Spleen (tissue), 11 donors: Measurements from ENCODE around the gene XDH. TPM values are rescaled to one million over a fixed set of nuclear protein-coding genes. Genes with fewer than 3 reads are reported as not detected.

ENCODE experiments used
- DNase-seq: peaks from one replicate; pipeline ENCODE4 v3.0.0-alpha.2; 2020
- H3K27ac ChIP-seq, 8 donors: fragments of 200-600 bp; sonication (generic) in 7 of 8; 1 replicate in 4 of 8; 2 replicates in 4 of 8; pipeline versions ENCODE4 v1.5.0 to v1.8.0; 2016 to 2021; ENCODE audit warnings: inconsistent platforms in 4 of 8, mild to moderate bottlenecking in 4 of 8, moderate library complexity in 1 of 8
- H3K27me3 ChIP-seq, 7 donors: fragments of 200-600 bp; sonication (generic) in 6 of 7; replicated peaks in 1 of 7; 1 replicate in 4 of 7; 2 replicates in 3 of 7; pipeline versions ENCODE4 v1.5.0 to v1.8.0; 2016 to 2021; ENCODE audit warnings: inconsistent platforms in 3 of 7, mild to moderate bottlenecking in 1 of 7
- H3K36me3 ChIP-seq, 6 donors: fragments of 200-600 bp; sonication (generic) in 5 of 6; 1 replicate in 4 of 6; 2 replicates in 2 of 6; pipeline versions ENCODE4 v1.5.0 to v1.8.0; 2016 to 2021; ENCODE audit warnings: inconsistent platforms in 2 of 6
- H3K4me1 ChIP-seq, 6 donors: fragments of 200-600 bp; sonication (generic) in 5 of 6; 1 replicate in 3 of 6; 2 replicates in 3 of 6; pipeline versions ENCODE4 v1.5.0 to v1.8.0; 2016 to 2021; ENCODE audit warnings: inconsistent platforms in 3 of 6
- H3K4me3 ChIP-seq, 8 donors: fragments of 200-600 bp; sonication (generic) in 7 of 8; 1 replicate in 4 of 8; 2 replicates in 4 of 8; pipeline versions ENCODE4 v1.5.0 to v1.8.0; 2016 to 2021; ENCODE audit warnings: inconsistent platforms in 4 of 8, mild to moderate bottlenecking in 4 of 8, moderate library complexity in 2 of 8
- H3K9me3 ChIP-seq, 8 donors: fragments of 200-600 bp; sonication (generic) in 7 of 8; 1 replicate in 4 of 8; 2 replicates in 4 of 8; pipeline versions ENCODE4 v1.5.0 to v1.8.0; 2016 to 2021; ENCODE audit warnings: inconsistent platforms in 4 of 8
- CTCF ChIP-seq, 11 experiments: fragments of 200-600 bp in 7 of 11; fragments of 450-650 bp in 4 of 11; sonication (generic) in 4 of 11; IDR thresholded peaks in 8 of 11; conservative IDR thresholded peaks in 3 of 11; 1 replicate in 7 of 11; 2 replicates in 4 of 11; pipeline versions ENCODE4 v1.4.0 to v1.8.0; 2016 to 2021; ENCODE audit warnings: antibody characterized with exemption in 11 of 11, inconsistent platforms in 4 of 11, mild to moderate bottlenecking in 1 of 11
- POLR2A ChIP-seq, 3 donors: fragments of 450-650 bp; IDR thresholded peaks; one replicate each; pipeline ENCODE4 v1.5.1; 2017; ENCODE audit warnings: antibody characterized with exemption in 3 of 3, mild to moderate bottlenecking in 1 of 3
- POLR2AphosphoS5 ChIP-seq, 3 donors: sonication (generic); formaldehyde crosslinking; IDR thresholded peaks; one replicate each; pipeline ENCODE4 v1.5.1; 2017; ENCODE audit warnings: antibody characterized with exemption in 3 of 3
- WGBS, 5 donors: extraction: QIAGEN DNeasy Blood & Tissue Kit in 3 of 5; methylation state at CpG; one replicate each; pipeline versions ENCODE4 v1.1.5 to v1.1.7; 2013 to 2018; 5-methylcytosine and 5-hydroxymethylcytosine counted together
- intact Hi-C: fragments of 100-400 bp; cut with DNase I; formaldehyde crosslinking; loops from one replicate; pipeline ENCODE4 v1.15.0; 2023; ENCODE audit warnings: low total_unique reads
- polyA plus RNA-seq, 3 donors: library from polyadenylated mRNA; stranded (reverse); fragments of 200-250 nt; gene quantifications; one replicate each; pipeline ENCODE4 v1.2.1, GENCODE V29; 2013
- total RNA-seq, 7 donors: library from RNA; depleted of rRNA in 3 of 7; stranded (reverse); fragments of >200 nt in 3 of 7; fragmentation: NEBNext Ultra II Directional in 4 of 7; extraction: Animal tissue kit (Norgen Biotek cat#: 25700) in 4 of 7; gene quantifications; one replicate each; pipeline versions ENCODE4 v1.1.0 to v1.2.1, GENCODE V29; 2016 to 2021
- donor health status: healthy with polysubstance abuse.
- donor health status: DM: no; HTN: no; CAD: no; lungs with moderate emphysema.
- donor health status: DM: no; HTN: no; CAD: no.
- donor health status: Bipolar disorder and iron deficiency.
- donor health status: healthy.
- donor health status: DM: no; HTN: no; CAD: no.
- donor health status: DM: yes; HTN: yes; CAD: no.

The XDH gene
- total and polyA plus RNA-seq, 10 donors, result 0.02 TPM; not detected in 9

GRCh38 chr2:31314761-31315160 is 99.8 kb downstream of the XDH start:
- WGBS, 5 donors, result 88 to 97% (median 91%) methylated on average over 2 of the region's 2 CpGs
- TF ChIP-seq POLR2A (IDR thresholded peaks at IDR 0.05) (no peak), CTCF (IDR thresholded peaks at IDR 0.05 in 8 of 11, conservative IDR thresholded peaks at IDR 0.05 in 3 of 11) (no peak), POLR2AphosphoS5 (IDR thresholded peaks at IDR 0.05) (no peak)
- Histone ChIP-seq H3K27me3 (no peaks in the 10 kb centered on the region), H3K27ac (no peak overlapping the region), H3K9me3 (peaks cover 0 to 5% (median 0%) of the 10 kb centered on the region in 8 donors), H3K36me3 (no peaks in the 10 kb centered on the region), H3K4me1 (peaks cover 13 to 26% (median 22%) of the 10 kb centered on the region in 6 donors), H3K4me3 (no peak overlapping the region)
- no peak for DNase-seq
- intact Hi-C loops, result loop anchor here (10.0 kb wide), 1 partner anchor 80 kb away; the partner anchor contains the start of gene EHD3

- intact Hi-C loops, result loop anchor here (10.0 kb wide), 1 partner anchor 78 kb away; the partner anchor contains the start of gene EHD3
- DNase-seq, result no peak
- Histone ChIP-seq H3K9me3 (peaks cover 0 to 13% (median 3%) of the 10 kb centered on the region in 8 donors), H3K4me3 (no peak overlapping the region), H3K27me3 (no peaks in the 10 kb centered on the region), H3K36me3 (no peaks in the 10 kb centered on the region), H3K27ac (no peak overlapping the region), H3K4me1 (peaks cover 0 to 8% (median 3%) of the 10 kb centered on the region in 6 donors)
- WGBS, 5 donors, result 85 to 94% (median 91%) methylated on average over 3 of the region's 3 CpGs
- TF ChIP-seq POLR2AphosphoS5 (IDR thresholded peaks at IDR 0.05) (no peak), CTCF (IDR thresholded peaks at IDR 0.05 in 8 of 11, conservative IDR thresholded peaks at IDR 0.05 in 3 of 11) (no peak), POLR2A (IDR thresholded peaks at IDR 0.05) (no peak)
These were observed 101.6 kb downstream of the XDH start for GRCh38 chr2:31312898-31313297.

- H3K27ac ChIP-seq, result no peak overlapping the region
- no peak overlapping the region for H3K4me3 ChIP-seq
- H3K36me3 ChIP-seq, result no peaks in the 10 kb centered on the region
- H3K9me3 ChIP-seq, result peaks cover 0 to 11% (median 2%) of the 10 kb centered on the region in 8 donors
- DNase-seq, result no peak
- H3K27me3 ChIP-seq, result no peaks in the 10 kb centered on the region
- intact Hi-C loops, result no loop called here
- no peak for TF ChIP-seq CTCF (IDR thresholded peaks at IDR 0.05 in 8 of 11, conservative IDR thresholded peaks at IDR 0.05 in 3 of 11)
- WGBS, 5 donors, result 60 to 76% (median 63%) methylated on average over 2 of the region's 2 CpGs
- no peaks in the 10 kb centered on the region for H3K4me1 ChIP-seq
These were observed 109.7 kb downstream of the XDH start for GRCh38 chr2:31304816-31305215.

- 87 to 94% (median 92%) methylated on average over 8 to 9 of the region's 9 CpGs for WGBS, 5 donors
- H3K27me3 ChIP-seq, result no peaks in the 10 kb centered on the region
- no peaks in the 10 kb centered on the region for H3K36me3 ChIP-seq
- H3K4me3 ChIP-seq, result no peak overlapping the region
- no peaks in the 10 kb centered on the region for H3K9me3 ChIP-seq
- no peak for TF ChIP-seq POLR2A (IDR thresholded peaks at IDR 0.05)
- no peak for TF ChIP-seq CTCF (IDR thresholded peaks at IDR 0.05 in 8 of 11, conservative IDR thresholded peaks at IDR 0.05 in 3 of 11)
- TF ChIP-seq POLR2AphosphoS5 (IDR thresholded peaks at IDR 0.05), result no peak
- DNase-seq, result no peak
- peaks cover 0 to 4% (median 3%) of the 10 kb centered on the region in 6 donors for H3K4me1 ChIP-seq
- intact Hi-C loops, result no loop called here
- H3K27ac ChIP-seq, result no peak overlapping the region
These were observed 111.5 kb downstream of the XDH start for GRCh38 chr2:31302940-31303563.
